ENCODE results near the gene NRXN3.

NRXN3 gene

GRCh38 chr14:79074510-79074909 is 904.3 kb downstream of the NRXN3 start:
- Histone ChIP-seq H3K4me1 (no peaks in the 10 kb centered on the region), H3K4me3 (no peak overlapping the region), H3K9me3 (no peaks in the 10 kb centered on the region), H3K36me3 (replicated peaks) (no peaks in the 10 kb centered on the region), H3K27me3 (ENCODE audit: low read depth) (no peaks in the 10 kb centered on the region)
- in situ Hi-C loops (cut with MboI; ENCODE audit: low sequenced_read_pairs): no loop called here
- DNase-seq (ENCODE audit: low spot score in 2 of 2): no peak

GRCh38 chr14:79076428-79076827 is 906.3 kb downstream of the NRXN3 start:
- in situ Hi-C loops (cut with MboI; ENCODE audit: low sequenced_read_pairs): no loop called here
- no peaks in the 10 kb centered on the region for H3K9me3 ChIP-seq
- H3K36me3 ChIP-seq (replicated peaks): no peaks in the 10 kb centered on the region
- DNase-seq (ENCODE audit: low spot score in 2 of 2): no peak
- no peaks in the 10 kb centered on the region for H3K4me1 ChIP-seq
- H3K4me3 ChIP-seq: no peak overlapping the region
- H3K27me3 ChIP-seq (ENCODE audit: low read depth): no peaks in the 10 kb centered on the region

- H3K4me3 ChIP-seq: no peak overlapping the region
- no peaks in the 10 kb centered on the region for H3K9me3 ChIP-seq
- in situ Hi-C loops (cut with MboI; ENCODE audit: low sequenced_read_pairs): no loop called here
- no peak for DNase-seq (ENCODE audit: low spot score in 2 of 2)
- H3K4me1 ChIP-seq: no peaks in the 10 kb centered on the region
- H3K27me3 ChIP-seq (ENCODE audit: low read depth): no peaks in the 10 kb centered on the region
- no peaks in the 10 kb centered on the region for H3K36me3 ChIP-seq (replicated peaks)
Measured at GRCh38 chr14:79077096-79077495, 906.9 kb downstream of the NRXN3 start.

DNA sequence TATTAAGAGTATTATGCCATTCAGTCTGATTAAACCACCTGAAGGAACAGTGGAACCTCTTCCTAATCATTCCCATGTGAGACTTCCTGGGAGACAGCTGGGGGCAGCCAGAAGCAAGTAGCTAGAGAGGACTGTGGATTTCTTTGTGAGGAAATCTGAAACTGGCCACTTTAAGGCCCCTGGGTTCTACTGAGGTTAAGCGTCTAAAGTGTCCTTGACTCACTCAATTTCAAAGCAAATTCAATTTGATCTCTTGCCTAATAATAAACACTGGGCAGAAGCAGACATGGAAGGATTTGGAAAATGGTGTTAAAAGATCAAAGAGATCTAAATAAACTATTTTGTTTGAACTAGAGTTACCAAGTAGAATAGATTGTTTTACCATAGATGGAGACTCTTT is 909.9 kb downstream of the NRXN3 start:
- Histone ChIP-seq H3K4me3 (no peak overlapping the region), H3K9me3 (no peaks in the 10 kb centered on the region), H3K4me1 (no peaks in the 10 kb centered on the region), H3K27me3 (ENCODE audit: low read depth) (no peaks in the 10 kb centered on the region), H3K36me3 (replicated peaks) (no peaks in the 10 kb centered on the region)
- in situ Hi-C loops (cut with MboI; ENCODE audit: low sequenced_read_pairs): no loop called here
- no peak for DNase-seq (ENCODE audit: low spot score in 2 of 2)

- Histone ChIP-seq H3K4me1 (no peaks in the 10 kb centered on the region), H3K4me3 (no peak overlapping the region), H3K27me3 (ENCODE audit: low read depth) (no peaks in the 10 kb centered on the region), H3K9me3 (no peaks in the 10 kb centered on the region), H3K36me3 (replicated peaks) (no peaks in the 10 kb centered on the region)
- DNase-seq (ENCODE audit: low spot score in 2 of 2): no peak
- in situ Hi-C loops (cut with MboI; ENCODE audit: low sequenced_read_pairs): no loop called here
Measured at GRCh38 chr14:79082883-79083282, 912.7 kb downstream of the NRXN3 start.

GRCh38 chr14:79083356-79083755 is 913.2 kb downstream of the NRXN3 start:
- Histone ChIP-seq H3K9me3 (no peaks in the 10 kb centered on the region), H3K36me3 (replicated peaks) (no peaks in the 10 kb centered on the region), H3K27me3 (ENCODE audit: low read depth) (no peaks in the 10 kb centered on the region), H3K4me1 (no peaks in the 10 kb centered on the region), H3K4me3 (no peak overlapping the region)
- in situ Hi-C loops (cut with MboI; ENCODE audit: low sequenced_read_pairs): no loop called here
- no peak for DNase-seq (ENCODE audit: low spot score in 2 of 2)

- in situ Hi-C loops (cut with MboI; ENCODE audit: low sequenced_read_pairs): no loop called here
- no peaks in the 10 kb centered on the region for H3K4me1 ChIP-seq
Measured at GRCh38 chr14:79084861-79085260, 914.7 kb downstream of the NRXN3 start.

GRCh38 chr14:79089576-79089975 is 919.4 kb downstream of the NRXN3 start:
- in situ Hi-C loops (cut with MboI; ENCODE audit: low sequenced_read_pairs): no loop called here
- H3K27me3 ChIP-seq (ENCODE audit: low read depth): no peaks in the 10 kb centered on the region
- DNase-seq (ENCODE audit: low spot score in 2 of 2): no peak
- no peaks in the 10 kb centered on the region for H3K9me3 ChIP-seq
- H3K4me1 ChIP-seq: no peaks in the 10 kb centered on the region
- H3K36me3 ChIP-seq (replicated peaks): no peaks in the 10 kb centered on the region
- no peak overlapping the region for H3K4me3 ChIP-seq

More at GRCh38 chr14:79084861-79085260, 914.7 kb downstream of the NRXN3 start:
- Histone ChIP-seq H3K36me3 (replicated peaks) (no peaks in the 10 kb centered on the region), H3K27me3 (ENCODE audit: low read depth) (no peaks in the 10 kb centered on the region), H3K4me3 (no peak overlapping the region), H3K9me3 (no peaks in the 10 kb centered on the region)
- DNase-seq (ENCODE audit: low spot score in 2 of 2): no peak

- no peaks in the 10 kb centered on the region for H3K36me3 ChIP-seq (replicated peaks)
- in situ Hi-C loops (cut with MboI; ENCODE audit: low sequenced_read_pairs): no loop called here
- no peak for DNase-seq (ENCODE audit: low spot score in 2 of 2)
- H3K27me3 ChIP-seq (ENCODE audit: low read depth): no peaks in the 10 kb centered on the region
- H3K9me3 ChIP-seq: no peaks in the 10 kb centered on the region
- H3K4me3 ChIP-seq: no peak overlapping the region
- no peaks in the 10 kb centered on the region for H3K4me1 ChIP-seq
Measured at GRCh38 chr14:79090641-79091180, 920.5 kb downstream of the NRXN3 start.

DNA sequence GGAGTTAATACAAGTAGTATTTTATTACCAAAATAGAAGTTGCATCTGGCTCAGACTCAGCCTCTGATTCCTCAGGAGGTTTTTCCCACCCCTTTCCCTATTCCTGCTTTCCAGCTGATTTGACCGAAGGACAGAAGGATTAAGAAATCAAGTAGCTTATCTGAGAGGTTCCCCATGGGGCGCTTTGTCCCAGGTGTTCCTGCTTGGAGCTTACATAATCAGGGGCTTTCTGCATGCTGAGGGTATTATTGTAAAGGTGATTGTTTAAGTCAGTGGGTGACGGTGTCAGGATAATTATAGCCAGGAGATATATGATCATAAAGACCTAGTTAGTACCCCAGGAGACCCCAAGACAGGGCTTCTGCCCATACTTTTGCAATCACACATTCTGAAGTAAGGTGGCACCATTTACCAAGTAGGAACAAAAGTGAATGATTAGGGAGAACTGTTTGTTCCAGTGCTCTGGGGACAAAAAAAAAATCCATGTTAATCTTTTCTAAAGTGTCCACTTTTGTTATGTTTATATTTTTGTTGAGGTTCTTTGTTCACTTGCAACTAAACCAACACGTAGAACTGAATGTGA is 921.3 kb downstream of the NRXN3 start:
- Histone ChIP-seq H3K4me1 (no peaks in the 10 kb centered on the region), H3K36me3 (replicated peaks) (no peaks in the 10 kb centered on the region), H3K27me3 (ENCODE audit: low read depth) (no peaks in the 10 kb centered on the region), H3K9me3 (no peaks in the 10 kb centered on the region), H3K4me3 (no peak overlapping the region)
- DNase-seq (ENCODE audit: low spot score in 2 of 2): no peak
- in situ Hi-C loops (cut with MboI; ENCODE audit: low sequenced_read_pairs): no loop called here

- H3K36me3 ChIP-seq (replicated peaks): no peaks in the 10 kb centered on the region
- in situ Hi-C loops (cut with MboI; ENCODE audit: low sequenced_read_pairs): no loop called here
- no peak for DNase-seq (ENCODE audit: low spot score in 2 of 2)
Measured at GRCh38 chr14:79093531-79093930, 923.4 kb downstream of the NRXN3 start.

GRCh38 chr14:79094951-79095350 is 924.8 kb downstream of the NRXN3 start:
- H3K9me3 ChIP-seq: no peaks in the 10 kb centered on the region
- no peak for DNase-seq (ENCODE audit: low spot score in 2 of 2)
- no peaks in the 10 kb centered on the region for H3K36me3 ChIP-seq (replicated peaks)
- no peaks in the 10 kb centered on the region for H3K4me1 ChIP-seq
- H3K27me3 ChIP-seq (ENCODE audit: low read depth): no peaks in the 10 kb centered on the region
- in situ Hi-C loops (cut with MboI; ENCODE audit: low sequenced_read_pairs): no loop called here
- H3K4me3 ChIP-seq: no peak overlapping the region

More at GRCh38 chr14:79093531-79093930, 923.4 kb downstream of the NRXN3 start:
- no peaks in the 10 kb centered on the region for H3K9me3 ChIP-seq
- H3K27me3 ChIP-seq (ENCODE audit: low read depth): no peaks in the 10 kb centered on the region
- H3K4me3 ChIP-seq: no peak overlapping the region
- no peaks in the 10 kb centered on the region for H3K4me1 ChIP-seq

- no peaks in the 10 kb centered on the region for H3K9me3 ChIP-seq
- no peaks in the 10 kb centered on the region for H3K4me1 ChIP-seq
- H3K4me3 ChIP-seq: no peak overlapping the region
- H3K36me3 ChIP-seq (replicated peaks): no peaks in the 10 kb centered on the region
- no peaks in the 10 kb centered on the region for H3K27me3 ChIP-seq (ENCODE audit: low read depth)
- in situ Hi-C loops (cut with MboI; ENCODE audit: low sequenced_read_pairs): no loop called here
- no peak for DNase-seq (ENCODE audit: low spot score in 2 of 2)
Measured at GRCh38 chr14:79096811-79097210, 926.6 kb downstream of the NRXN3 start.

- no peaks in the 10 kb centered on the region for H3K9me3 ChIP-seq
- no peaks in the 10 kb centered on the region for H3K4me1 ChIP-seq
- in situ Hi-C loops (cut with MboI; ENCODE audit: low sequenced_read_pairs): no loop called here
- H3K27me3 ChIP-seq (ENCODE audit: low read depth): no peaks in the 10 kb centered on the region
- DNase-seq (ENCODE audit: low spot score in 2 of 2): no peak
- no peak overlapping the region for H3K4me3 ChIP-seq
- H3K36me3 ChIP-seq (replicated peaks): no peaks in the 10 kb centered on the region
Measured at GRCh38 chr14:79098324-79098723, 928.2 kb downstream of the NRXN3 start.

- in situ Hi-C loops (cut with MboI; ENCODE audit: low sequenced_read_pairs): no loop called here
- Histone ChIP-seq H3K27me3 (ENCODE audit: low read depth) (no peaks in the 10 kb centered on the region), H3K4me3 (no peak overlapping the region), H3K4me1 (no peaks in the 10 kb centered on the region), H3K36me3 (replicated peaks) (no peaks in the 10 kb centered on the region), H3K9me3 (no peaks in the 10 kb centered on the region)
- DNase-seq (ENCODE audit: low spot score in 2 of 2): no peak
Measured at GRCh38 chr14:79100578-79100977, 930.4 kb downstream of the NRXN3 start.
